ENCODE data around the gene TXNRD1. TPM values are rescaled to one million over a fixed set of nuclear protein-coding genes. Genes with fewer than 3 reads are reported as not detected.

The TXNRD1 gene
- total and polyA plus RNA-seq, 2 of the 8 experiments (the other 6 are each of a cell fraction or from before 2014, with no cell fraction given), result 56.8 to 127 TPM

DNA sequence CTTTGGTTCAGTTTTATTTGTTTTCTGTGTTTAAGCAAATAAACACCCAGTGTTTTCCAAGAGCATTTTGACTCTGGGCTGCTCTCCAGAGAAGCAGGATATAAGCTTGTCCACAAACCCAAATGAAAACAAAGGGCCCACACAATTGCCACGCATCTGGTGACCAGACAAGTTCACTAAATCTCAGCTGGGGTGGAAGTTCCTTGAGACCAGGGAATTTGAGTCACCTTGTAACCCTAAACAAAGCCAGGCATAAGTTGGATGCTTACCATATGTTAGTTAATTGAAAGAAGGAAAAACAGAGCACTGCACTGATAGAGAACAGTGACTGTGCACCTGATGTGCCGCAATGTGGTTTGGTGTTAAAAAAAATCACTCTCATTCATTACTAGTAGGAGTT, 1.6 kb upstream of the TXNRD1 start (continued):
- TF ChIP-seq TCF12 (IDR thresholded peaks at IDR 0.05; ENCODE audit: low read depth, low read length) (no peak), BCL11A (IDR thresholded peaks at IDR 0.05; ENCODE audit: low read depth in 2 of 2, low read length in 2 of 2) (no peak), TEAD4 (IDR thresholded peaks at IDR 0.05; ENCODE audit: low read depth, low read length) (no peak)

Measured in H1 (cell line).